ENCODE data around the gene UBE2J1.

GRCh38 chr6:89355511-89356194, 3.1 kb upstream of the UBE2J1 start:
- TF ChIP-seq CTCF (IDR thresholded peaks at IDR 0.05) (no peak), POLR2A (IDR thresholded peaks at IDR 0.05) (no peak)

All from heart left ventricle (tissue), 13 donors.